Muscle layer of duodenum (tissue), 2 donors: ENCODE data around the gene RBM15B.

Experiments used
- H3K27ac ChIP-seq: one replicate; pipeline ENCODE4 v1.7.0; 2013; ENCODE audit warnings: mild to moderate bottlenecking, low read length
- H3K27me3 ChIP-seq: one replicate; pipeline ENCODE4 v1.7.0; 2013; ENCODE audit warnings: low read depth, mild to moderate bottlenecking, control low read depth, low read length
- H3K36me3 ChIP-seq, 2 donors: one replicate each; pipeline ENCODE4 v1.7.0; 2013; ENCODE audit warnings: low read length in 2 of 2, control low read depth in 1 of 2, mild to moderate bottlenecking in 1 of 2; ENCODE audit not compliant: insufficient read depth in 2 of 2, control insufficient read depth in 1 of 2
- H3K4me1 ChIP-seq, 2 donors: one replicate each; pipeline ENCODE4 v1.7.0; 2013; ENCODE audit warnings: low read length in 2 of 2, mild to moderate bottlenecking in 2 of 2, control low read depth in 1 of 2, moderate library complexity in 1 of 2; ENCODE audit not compliant: insufficient read depth in 2 of 2, control insufficient read depth in 1 of 2
- H3K4me3 ChIP-seq, 2 donors: one replicate each; pipeline ENCODE4 v1.7.0; 2013; ENCODE audit warnings: low read length in 2 of 2, low read depth in 1 of 2, mild to moderate bottlenecking in 1 of 2
- H3K9me3 ChIP-seq, 2 donors: one replicate each; pipeline ENCODE4 v1.7.0; 2013; ENCODE audit warnings: low read length in 2 of 2, control low read depth in 1 of 2, mild to moderate bottlenecking in 1 of 2; ENCODE audit not compliant: control insufficient read depth in 1 of 2
- donor health status: healthy.

RBM15B gene

GRCh38 chr3:51379746-51380455 lies 11.2 kb upstream of the RBM15B start:
- no peak overlapping the region for H3K4me3 ChIP-seq

GRCh38 chr3:51380601-51381332 lies 10.3 kb upstream of the RBM15B start:
- Histone ChIP-seq H3K36me3 (no peaks in the 10 kb centered on the region), H3K9me3 (no peaks in the 10 kb centered on the region), H3K27ac (no peak overlapping the region), H3K4me3 (no peak overlapping the region), H3K4me1 (peaks cover 3 to 16% of the 10 kb centered on the region in 2 donors), H3K27me3 (no peaks in the 10 kb centered on the region)

More at GRCh38 chr3:51379746-51380455, 11.2 kb upstream of the RBM15B start:
- Histone ChIP-seq H3K27me3 (no peaks in the 10 kb centered on the region), H3K36me3 (no peaks in the 10 kb centered on the region), H3K4me1 (peaks cover 3 to 12% of the 10 kb centered on the region in 2 donors), H3K9me3 (no peaks in the 10 kb centered on the region), H3K27ac (no peak overlapping the region)

- Histone ChIP-seq H3K27me3 (no peaks in the 10 kb centered on the region), H3K9me3 (no peaks in the 10 kb centered on the region), H3K27ac (no peak overlapping the region), H3K36me3 (no peaks in the 10 kb centered on the region), H3K4me1 (peaks cover 6 to 21% of the 10 kb centered on the region in 2 donors), H3K4me3 (no peak overlapping the region)
These were observed 9.8 kb upstream of the RBM15B start for GRCh38 chr3:51381333-51381705.

GRCh38 chr3:51382076-51382745 lies 8.9 kb upstream of the RBM15B start:
- no peaks in the 10 kb centered on the region for H3K27me3 ChIP-seq
- peaks cover 10 to 26% of the 10 kb centered on the region in 2 donors for H3K4me1 ChIP-seq
- no peak overlapping the region for H3K27ac ChIP-seq
- H3K36me3 ChIP-seq: no peaks in the 10 kb centered on the region
- H3K4me3 ChIP-seq: no peak overlapping the region
- no peaks in the 10 kb centered on the region for H3K9me3 ChIP-seq

GRCh38 chr3:51382947-51383578 lies 8.0 kb upstream of the RBM15B start:
- Histone ChIP-seq H3K36me3 (peaks cover 5 to 8% of the 10 kb centered on the region in 2 donors), H3K4me3 (no peak overlapping the region), H3K9me3 (no peaks in the 10 kb centered on the region), H3K27me3 (no peaks in the 10 kb centered on the region), H3K27ac (no peak overlapping the region), H3K4me1 (peaks cover 17 to 34% of the 10 kb centered on the region in 2 donors)

- H3K9me3 ChIP-seq: no peaks in the 10 kb centered on the region
- H3K4me1 ChIP-seq: peaks cover 22 to 34% of the 10 kb centered on the region in 2 donors
- H3K36me3 ChIP-seq: peaks cover 16 to 19% of the 10 kb centered on the region in 2 donors
- peak overlapping the region; percentile 93 to 97 for H3K4me3 ChIP-seq
- no peaks in the 10 kb centered on the region for H3K27me3 ChIP-seq
- H3K27ac ChIP-seq: peak overlapping the region; percentile 95
These were observed 6.9 kb upstream of the RBM15B start for GRCh38 chr3:51384055-51384725.

- Histone ChIP-seq H3K9me3 (no peaks in the 10 kb centered on the region), H3K4me1 (peaks cover 22 to 34% of the 10 kb centered on the region in 2 donors), H3K4me3 (peak within 1 kb of the TSS; percentile 93 to 97), H3K36me3 (peaks cover 17 to 20% of the 10 kb centered on the region in 2 donors), H3K27ac (peak within 1 kb of the TSS; percentile 95), H3K27me3 (no peaks in the 10 kb centered on the region)
These were observed 6.2 kb upstream of the RBM15B start, which contains the start of gene MANF for GRCh38 chr3:51384726-51385473. TSS of gene MANF (plus strand) at chr3:51385291. CDS start at chr3:51385343, 52 bp downstream.

GRCh38 chr3:51385621-51386091 lies 5.4 kb upstream of the RBM15B start:
- Histone ChIP-seq H3K9me3 (no peaks in the 10 kb centered on the region), H3K27ac (peak overlapping the region; percentile 55), H3K4me3 (peak overlapping the region; percentile 66 to 97), H3K27me3 (no peaks in the 10 kb centered on the region), H3K36me3 (peaks cover 17 to 20% of the 10 kb centered on the region in 2 donors), H3K4me1 (peaks cover 22 to 42% of the 10 kb centered on the region in 2 donors)

- no peaks in the 10 kb centered on the region for H3K27me3 ChIP-seq
- peak overlapping the region; percentile 55 for H3K27ac ChIP-seq
- H3K9me3 ChIP-seq: no peaks in the 10 kb centered on the region
- peak overlapping the region; percentile 66 to 97 for H3K4me3 ChIP-seq
- H3K4me1 ChIP-seq: peaks cover 22 to 43% of the 10 kb centered on the region in 2 donors
- peaks cover 17 to 20% of the 10 kb centered on the region in 2 donors for H3K36me3 ChIP-seq
These were observed 4.8 kb upstream of the RBM15B start for GRCh38 chr3:51386159-51386851.
